HCT116 (cell line): ENCODE data around the gene OR10X1. TPM values are rescaled to one million over a fixed set of nuclear protein-coding genes. Genes with fewer than 3 reads are reported as not detected.

Experiments
- ATAC-seq: fragments of 200-7000 bp; cut with Tn5 transposase; 2 replicates; pipeline ENCODE4 v1.9.1; 2020; ENCODE audit warnings: mild to moderate bottlenecking, moderate library complexity
- BruUV-seq: library from RNA; stranded (reverse); fragments of 400-500 nt; replicated peaks from 2 replicates; lab custom pipeline; 2021; lab: Mats Ljungman, UMichigan
- CTCF ChIA-PET: fragments of 300-600 bp; sonication (Branson Sonifier 250); formaldehyde crosslinking; loops from one replicate; lab custom pipeline; 2021; ENCODE audit warnings: antibody characterized with exemption; lab: Charles Lee
- POLR2A ChIA-PET: fragments of 300-600, 350-600 bp; sonication (Branson Sonifier 250); formaldehyde crosslinking; loops from one replicate; lab custom pipeline; 2021; ENCODE audit warnings: antibody characterized with exemption; lab: Charles Lee
- RAD21 ChIA-PET, 2 experiments: fragments of 300-600 bp; sonication (Branson Sonifier 250); formaldehyde crosslinking; loops; one replicate each; lab custom pipeline; 2023; ENCODE audit warnings: low total read pairs in 2 of 2; ENCODE audit not compliant: uncharacterized antibody in 2 of 2, unreplicated experiment in 2 of 2, low non-redundant PET in 1 of 2; lab: Charles Lee
- DNase-seq: peaks from one replicate; pipeline ENCODE4 v3.0.0-alpha.2; 2010; ENCODE audit warnings: low read depth, low spot score
- H2AFZ ChIP-seq: fragments of 200-600 bp; shearing (Covaris generic), sonication (generic); 2 replicates; pipeline ENCODE4 v1.6.1; 2017; ENCODE audit warnings: low read depth, mixed run types, mixed read lengths, antibody characterized with exemption, low read length; ENCODE audit not compliant: poor library complexity, severe bottlenecking
- H3K27ac ChIP-seq: 2 replicates; pipeline ENCODE4 v1.5.1; 2012; ENCODE audit warnings: low read depth, low read length
- H3K27me3 ChIP-seq: fragments of 200-600 bp; sonication (generic); 2 replicates; pipeline ENCODE4 v1.6.1; 2016; ENCODE audit warnings: mixed run types, low read length, mixed read lengths; ENCODE audit not compliant: insufficient read depth
- H3K36me3 ChIP-seq, 2 experiments: fragments of 200-500 bp in 1 of 2; fragments of 200-600 bp in 1 of 2; sonication (Bioruptor generic) in 1 of 2; sonication (generic) in 1 of 2; 2 replicates each; pipeline versions ENCODE4 v1.5.1 to v1.6.1; 2014 to 2016; ENCODE audit warnings: low read length in 2 of 2, inconsistent platforms in 1 of 2, mixed read lengths in 1 of 2, mixed run types in 1 of 2; ENCODE audit not compliant: insufficient read depth in 2 of 2, control insufficient read depth in 1 of 2
- H3K4me1 ChIP-seq, 2 experiments: fragments of 200-600 bp in 1 of 2; sonication (generic) in 1 of 2; 2 replicates each; pipeline versions ENCODE4 v1.5.1 to v1.6.1; 2012 to 2017; ENCODE audit warnings: low read length in 2 of 2, inconsistent platforms in 1 of 2, mild to moderate bottlenecking in 1 of 2, mixed read lengths in 1 of 2, mixed run types in 1 of 2, moderate library complexity in 1 of 2; ENCODE audit not compliant: insufficient read depth in 2 of 2, control insufficient read depth in 1 of 2
- H3K4me2 ChIP-seq: fragments of 200-600 bp; sonication (generic); 2 replicates; pipeline ENCODE4 v1.6.1; 2017; ENCODE audit warnings: mixed run types, low read length, mixed read lengths
- H3K4me3 ChIP-seq, 2 experiments: fragments of 200-600 bp in 1 of 2; sonication (generic) in 1 of 2; replicated peaks in 1 of 2; 2 replicates each; pipeline ENCODE4 v1.5.1; 2011 to 2016; ENCODE audit warnings: low read length in 2 of 2, control low read depth in 1 of 2, low read depth in 1 of 2, mild to moderate bottlenecking in 1 of 2, mixed read lengths in 1 of 2, mixed run types in 1 of 2
- H3K79me2 ChIP-seq: fragments of 200-600 bp; sonication (generic); 2 replicates; pipeline ENCODE4 v1.6.1; 2017; ENCODE audit warnings: mild to moderate bottlenecking, mixed run types, low read length, moderate library complexity, mixed read lengths; ENCODE audit not compliant: insufficient read depth
- H3K9ac ChIP-seq: fragments of 200-600 bp; sonication (generic); 2 replicates; pipeline ENCODE4 v1.6.1; 2016; ENCODE audit warnings: low read length, mixed read lengths
- H3K9me2 ChIP-seq: fragments of 200-600 bp; sonication (generic), shearing (Covaris generic); 2 replicates; pipeline ENCODE4 v1.6.1; 2017; ENCODE audit warnings: mixed run types, mild to moderate bottlenecking, moderate library complexity; ENCODE audit not compliant: insufficient read depth
- H3K9me3 ChIP-seq, 2 experiments: fragments of 200-500 bp in 1 of 2; fragments of 200-600 bp in 1 of 2; sonication (Bioruptor generic) in 1 of 2; sonication (generic) in 1 of 2; 2 replicates each; pipeline ENCODE4 v1.6.1; 2014 to 2017; ENCODE audit warnings: low read length in 2 of 2, mixed read lengths in 2 of 2, inconsistent platforms in 1 of 2, low read depth in 1 of 2, mild to moderate bottlenecking in 1 of 2, mixed run types in 1 of 2, moderate library complexity in 1 of 2; ENCODE audit not compliant: control insufficient read depth in 1 of 2, insufficient read depth in 1 of 2
- H4K20me1 ChIP-seq: fragments of 200-600 bp; sonication (generic), shearing (Covaris generic); 2 replicates; pipeline ENCODE4 v1.6.1; 2017; ENCODE audit warnings: mixed run types, mild to moderate bottlenecking, moderate library complexity; ENCODE audit not compliant: insufficient read depth
- CBX3 ChIP-seq: IDR thresholded peaks from 2 replicates; pipeline ENCODE4 v1.6.1; 2012; ENCODE audit warnings: low read depth
- CEBPB ChIP-seq: IDR thresholded peaks from 2 replicates; pipeline ENCODE4 v1.6.1; 2012; ENCODE audit warnings: low read depth
- EGR1 ChIP-seq: IDR thresholded peaks from 2 replicates; pipeline ENCODE4 v1.6.1; 2012; ENCODE audit warnings: low read depth
- ELF1 ChIP-seq: IDR thresholded peaks from 2 replicates; pipeline ENCODE4 v1.6.1; 2012; ENCODE audit warnings: low read depth, borderline replicate concordance
- EZH2phosphoT487 ChIP-seq: fragments of 200-600 bp; IDR thresholded peaks from 2 replicates; pipeline ENCODE4 v1.6.1; 2018; ENCODE audit warnings: antibody characterized with exemption, borderline replicate concordance
- FOSL1 ChIP-seq: IDR thresholded peaks from 2 replicates; pipeline ENCODE4 v1.6.1; 2012; ENCODE audit warnings: low read depth
- JUND ChIP-seq: IDR thresholded peaks from 2 replicates; pipeline ENCODE4 v1.6.1; 2012
- POLR2A ChIP-seq: IDR thresholded peaks from 2 replicates; pipeline ENCODE4 v1.7.0; 2011; ENCODE audit warnings: borderline replicate concordance; ENCODE audit not compliant: insufficient read depth, insufficient read length; ENCODE audit errors: extremely low read depth
- SRF ChIP-seq: IDR thresholded peaks from 2 replicates; pipeline ENCODE4 v1.6.1; 2012; ENCODE audit warnings: low read depth
- TCF7L2 ChIP-seq: IDR thresholded peaks from 2 replicates; pipeline ENCODE4 v1.7.0; 2011; ENCODE audit warnings: borderline replicate concordance, inconsistent platforms; ENCODE audit not compliant: insufficient read depth, insufficient read length; ENCODE audit errors: extremely low read depth
- YY1 ChIP-seq: IDR thresholded peaks from 2 replicates; pipeline ENCODE4 v1.6.1; 2011; ENCODE audit warnings: low read length, low read depth, moderate library complexity, mild to moderate bottlenecking; ENCODE audit not compliant: insufficient replicate concordance; ENCODE audit errors: extremely low read depth
- ZFX ChIP-seq: fragments of 450-650 bp; IDR thresholded peaks from 2 replicates; pipeline ENCODE4 v1.6.1; 2017
- intact Hi-C: fragments of 100-400 bp; cut with micrococcal nuclease; formaldehyde crosslinking; loops from 2 replicates; pipeline ENCODE4 v1.10.0; 2022
- total RNA-seq: library from RNA; stranded (reverse); gene quantifications from one replicate; pipeline ENCODE4 v1.2.1, GENCODE V29; 2021; ENCODE audit not compliant: unreplicated experiment
- TF ChIP-seq, protein P1 (sequence below): IDR thresholded peaks from 2 replicates; pipeline ENCODE4 v1.6.1; 2012
- TF ChIP-seq, protein P2 (sequence below): IDR thresholded peaks from 2 replicates; pipeline ENCODE4 v1.6.1; 2012; ENCODE audit warnings: low read depth
- TF ChIP-seq, protein P3 (sequence below): IDR thresholded peaks from 2 replicates; pipeline ENCODE4 v1.6.1; 2012
- TF ChIP-seq, protein P4 (sequence below): IDR thresholded peaks from 2 replicates; pipeline ENCODE4 v1.6.1; 2011; ENCODE audit warnings: mild to moderate bottlenecking, low read length, moderate library complexity; ENCODE audit not compliant: insufficient replicate concordance; ENCODE audit errors: extremely low read depth

OR10X1 gene
- total RNA-seq, 1 experiment from 2014 or later, result not detected

DNA sequence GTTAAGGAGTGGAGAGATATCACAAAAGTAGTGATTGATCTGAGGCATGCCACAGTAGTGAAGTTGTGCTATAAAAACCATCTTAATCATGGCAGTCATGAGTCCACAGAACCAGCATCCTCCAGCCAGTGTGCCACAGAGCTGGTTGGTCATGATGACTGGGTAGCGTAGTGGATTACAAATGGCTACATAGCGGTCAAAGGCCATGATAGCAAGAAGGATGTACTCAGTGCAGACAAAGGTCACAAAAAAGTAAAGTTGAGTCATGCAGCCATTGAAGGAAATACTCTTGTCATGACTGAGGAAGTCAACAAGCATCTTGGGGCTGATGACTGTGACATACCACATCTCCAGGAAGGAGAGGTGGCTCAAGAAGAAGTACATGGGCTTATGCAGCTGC is 32.2 kb downstream of the OR10X1 start:
- no peak overlapping the region for H3K9ac ChIP-seq
- no peaks in the 10 kb centered on the region for H3K36me3 ChIP-seq
- ChIA-PET CTCF (no interaction called here), RAD21 (no interaction called here), POLR2A (no interaction called here)
- H3K27ac ChIP-seq, result no peak overlapping the region
- H3K79me2 ChIP-seq, result no peaks in the 10 kb centered on the region
- H3K27me3 ChIP-seq, result no peaks in the 10 kb centered on the region
- no peak overlapping the region for H3K4me2 ChIP-seq
- no peak for TF ChIP-seq POLR2A
- no peak for TF ChIP-seq TCF7L2
- no peak for TF ChIP-seq FOSL1
- TF ChIP-seq CEBPB, result no peak
- H3K4me3 ChIP-seq, result no peak overlapping the region
- no peaks in the 10 kb centered on the region for H3K4me1 ChIP-seq
- no peaks in the 10 kb centered on the region for H3K9me3 ChIP-seq
- BruUV-seq, result no TSS peak
- intact Hi-C loops, result no loop called here
- no peak for ATAC-seq
- DNase-seq, result no peak
- no peaks in the 10 kb centered on the region for H4K20me1 ChIP-seq
- no peaks in the 10 kb centered on the region for H3K9me2 ChIP-seq
- no peak overlapping the region for H2AFZ ChIP-seq

DNA sequence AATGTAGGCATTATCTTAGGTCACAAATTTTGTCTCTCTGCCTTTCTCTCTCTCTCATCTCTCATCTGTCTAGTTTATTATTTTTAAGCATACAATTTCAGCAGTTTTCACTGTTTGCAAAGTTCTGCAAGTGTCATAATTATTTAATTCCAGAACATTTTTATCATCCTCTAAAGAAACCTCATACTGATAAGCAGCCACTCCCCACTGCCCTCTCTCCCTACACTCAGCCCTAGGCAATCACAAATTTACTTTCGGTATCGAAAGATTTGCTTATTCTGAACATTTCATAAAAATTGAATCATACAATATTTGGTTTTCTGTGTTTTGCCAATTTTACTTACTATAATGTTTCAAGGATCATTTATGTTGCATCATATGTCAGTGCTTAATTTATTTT is 42.1 kb downstream of the OR10X1 start:
- intact Hi-C loops, result no loop called here
- Histone ChIP-seq H4K20me1 (no peaks in the 10 kb centered on the region), H3K4me1 (no peaks in the 10 kb centered on the region; a peak in 1 of 4 replicates), H3K9me2 (no peaks in the 10 kb centered on the region), H3K9me3 (no peaks in the 10 kb centered on the region), H2AFZ (no peak overlapping the region), H3K79me2 (no peaks in the 10 kb centered on the region), H3K27me3 (no peaks in the 10 kb centered on the region), H3K36me3 (no peaks in the 10 kb centered on the region), H3K27ac (no peak overlapping the region), H3K4me2 (no peak overlapping the region), H3K4me3 (no peak overlapping the region), H3K9ac (no peak overlapping the region)
- POLR2A ChIA-PET, result no interaction called here
- CTCF ChIA-PET, result no interaction called here
- BruUV-seq, result no TSS peak
- ATAC-seq, result no peak
- RAD21 ChIA-PET, result no interaction called here
- no peak for DNase-seq
- TF ChIP-seq EZH2phosphoT487, result no peak
- TF ChIP-seq ELF1, result no peak
- TF ChIP-seq, protein P1, sequence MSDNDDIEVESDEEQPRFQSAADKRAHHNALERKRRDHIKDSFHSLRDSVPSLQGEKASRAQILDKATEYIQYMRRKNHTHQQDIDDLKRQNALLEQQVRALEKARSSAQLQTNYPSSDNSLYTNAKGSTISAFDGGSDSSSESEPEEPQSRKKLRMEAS, result no peak
- TF ChIP-seq POLR2A, result no peak
- TF ChIP-seq, protein P2, sequence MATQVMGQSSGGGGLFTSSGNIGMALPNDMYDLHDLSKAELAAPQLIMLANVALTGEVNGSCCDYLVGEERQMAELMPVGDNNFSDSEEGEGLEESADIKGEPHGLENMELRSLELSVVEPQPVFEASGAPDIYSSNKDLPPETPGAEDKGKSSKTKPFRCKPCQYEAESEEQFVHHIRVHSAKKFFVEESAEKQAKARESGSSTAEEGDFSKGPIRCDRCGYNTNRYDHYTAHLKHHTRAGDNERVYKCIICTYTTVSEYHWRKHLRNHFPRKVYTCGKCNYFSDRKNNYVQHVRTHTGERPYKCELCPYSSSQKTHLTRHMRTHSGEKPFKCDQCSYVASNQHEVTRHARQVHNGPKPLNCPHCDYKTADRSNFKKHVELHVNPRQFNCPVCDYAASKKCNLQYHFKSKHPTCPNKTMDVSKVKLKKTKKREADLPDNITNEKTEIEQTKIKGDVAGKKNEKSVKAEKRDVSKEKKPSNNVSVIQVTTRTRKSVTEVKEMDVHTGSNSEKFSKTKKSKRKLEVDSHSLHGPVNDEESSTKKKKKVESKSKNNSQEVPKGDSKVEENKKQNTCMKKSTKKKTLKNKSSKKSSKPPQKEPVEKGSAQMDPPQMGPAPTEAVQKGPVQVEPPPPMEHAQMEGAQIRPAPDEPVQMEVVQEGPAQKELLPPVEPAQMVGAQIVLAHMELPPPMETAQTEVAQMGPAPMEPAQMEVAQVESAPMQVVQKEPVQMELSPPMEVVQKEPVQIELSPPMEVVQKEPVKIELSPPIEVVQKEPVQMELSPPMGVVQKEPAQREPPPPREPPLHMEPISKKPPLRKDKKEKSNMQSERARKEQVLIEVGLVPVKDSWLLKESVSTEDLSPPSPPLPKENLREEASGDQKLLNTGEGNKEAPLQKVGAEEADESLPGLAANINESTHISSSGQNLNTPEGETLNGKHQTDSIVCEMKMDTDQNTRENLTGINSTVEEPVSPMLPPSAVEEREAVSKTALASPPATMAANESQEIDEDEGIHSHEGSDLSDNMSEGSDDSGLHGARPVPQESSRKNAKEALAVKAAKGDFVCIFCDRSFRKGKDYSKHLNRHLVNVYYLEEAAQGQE, result no peak
- no peak for TF ChIP-seq TCF7L2
- no peak for TF ChIP-seq CEBPB
- TF ChIP-seq EGR1, result no peak
- no peak for TF ChIP-seq FOSL1
- TF ChIP-seq YY1, result no peak
- TF ChIP-seq JUND, result no peak
- no peak for TF ChIP-seq SRF
- TF ChIP-seq, protein P3, sequence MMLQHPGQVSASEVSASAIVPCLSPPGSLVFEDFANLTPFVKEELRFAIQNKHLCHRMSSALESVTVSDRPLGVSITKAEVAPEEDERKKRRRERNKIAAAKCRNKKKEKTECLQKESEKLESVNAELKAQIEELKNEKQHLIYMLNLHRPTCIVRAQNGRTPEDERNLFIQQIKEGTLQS, result no peak
- TF ChIP-seq CBX3, result no peak
- no peak for TF ChIP-seq ZFX
- TF ChIP-seq, protein P4, sequence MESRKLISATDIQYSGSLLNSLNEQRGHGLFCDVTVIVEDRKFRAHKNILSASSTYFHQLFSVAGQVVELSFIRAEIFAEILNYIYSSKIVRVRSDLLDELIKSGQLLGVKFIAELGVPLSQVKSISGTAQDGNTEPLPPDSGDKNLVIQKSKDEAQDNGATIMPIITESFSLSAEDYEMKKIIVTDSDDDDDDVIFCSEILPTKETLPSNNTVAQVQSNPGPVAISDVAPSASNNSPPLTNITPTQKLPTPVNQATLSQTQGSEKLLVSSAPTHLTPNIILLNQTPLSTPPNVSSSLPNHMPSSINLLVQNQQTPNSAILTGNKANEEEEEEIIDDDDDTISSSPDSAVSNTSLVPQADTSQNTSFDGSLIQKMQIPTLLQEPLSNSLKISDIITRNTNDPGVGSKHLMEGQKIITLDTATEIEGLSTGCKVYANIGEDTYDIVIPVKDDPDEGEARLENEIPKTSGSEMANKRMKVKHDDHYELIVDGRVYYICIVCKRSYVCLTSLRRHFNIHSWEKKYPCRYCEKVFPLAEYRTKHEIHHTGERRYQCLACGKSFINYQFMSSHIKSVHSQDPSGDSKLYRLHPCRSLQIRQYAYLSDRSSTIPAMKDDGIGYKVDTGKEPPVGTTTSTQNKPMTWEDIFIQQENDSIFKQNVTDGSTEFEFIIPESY, result no peak
